ENCODE measurements around the gene SP100. TPM values are rescaled to one million over a fixed set of nuclear protein-coding genes. Genes with fewer than 3 reads are reported as not detected.
"Not testable (repeated sequence)": the region's sequence is repeated elsewhere in the genome, so short reads cannot be mapped to it uniquely, and the experiment has no call there.

SP100 gene
- polyA plus RNA-seq, 1 donor (not counting 4 experiments of a cell fraction or from before 2014, with no cell fraction given) = 136 TPM

DNA sequence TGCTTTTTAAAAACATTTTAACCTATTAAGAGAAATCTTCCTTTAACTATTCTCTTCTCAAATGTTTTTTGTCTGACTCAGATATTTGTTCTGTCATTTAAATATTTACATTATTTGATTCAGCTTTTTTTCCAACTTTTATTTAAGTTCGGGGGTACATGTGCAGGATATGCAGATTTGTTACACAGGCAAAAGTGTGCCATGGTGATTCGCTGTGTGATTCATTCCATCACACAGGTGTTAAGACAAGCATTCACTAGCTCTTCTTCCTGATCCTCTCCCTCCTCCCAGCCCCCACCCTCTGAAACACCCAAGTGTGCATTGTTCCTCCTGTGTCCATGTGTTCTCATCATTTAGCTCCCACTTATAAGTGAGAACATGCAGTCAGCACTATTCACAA lies 19.4 kb downstream of the SP100 start:
- H2AFZ ChIP-seq (ENCODE audit: control insufficient read depth, low read length) = no peak overlapping the region
- H3K27me3 ChIP-seq (ENCODE audit: control insufficient read depth, extremely low read depth, insufficient read depth, low read length) = no peaks in the 10 kb centered on the region
- H3K9me1 ChIP-seq (ENCODE audit: control insufficient read depth, extremely low read depth, insufficient read depth, low read length) = no peaks in the 10 kb centered on the region
- peak; percentile 84 for FAIRE-seq
- no peak for TF ChIP-seq EZH2 (IDR thresholded peaks at IDR 0.05; ENCODE audit: low read length)
- TF ChIP-seq, protein P1, sequence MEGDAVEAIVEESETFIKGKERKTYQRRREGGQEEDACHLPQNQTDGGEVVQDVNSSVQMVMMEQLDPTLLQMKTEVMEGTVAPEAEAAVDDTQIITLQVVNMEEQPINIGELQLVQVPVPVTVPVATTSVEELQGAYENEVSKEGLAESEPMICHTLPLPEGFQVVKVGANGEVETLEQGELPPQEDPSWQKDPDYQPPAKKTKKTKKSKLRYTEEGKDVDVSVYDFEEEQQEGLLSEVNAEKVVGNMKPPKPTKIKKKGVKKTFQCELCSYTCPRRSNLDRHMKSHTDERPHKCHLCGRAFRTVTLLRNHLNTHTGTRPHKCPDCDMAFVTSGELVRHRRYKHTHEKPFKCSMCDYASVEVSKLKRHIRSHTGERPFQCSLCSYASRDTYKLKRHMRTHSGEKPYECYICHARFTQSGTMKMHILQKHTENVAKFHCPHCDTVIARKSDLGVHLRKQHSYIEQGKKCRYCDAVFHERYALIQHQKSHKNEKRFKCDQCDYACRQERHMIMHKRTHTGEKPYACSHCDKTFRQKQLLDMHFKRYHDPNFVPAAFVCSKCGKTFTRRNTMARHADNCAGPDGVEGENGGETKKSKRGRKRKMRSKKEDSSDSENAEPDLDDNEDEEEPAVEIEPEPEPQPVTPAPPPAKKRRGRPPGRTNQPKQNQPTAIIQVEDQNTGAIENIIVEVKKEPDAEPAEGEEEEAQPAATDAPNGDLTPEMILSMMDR (optimal IDR thresholded peaks at IDR 0.05 in 1 of 3, IDR thresholded peaks at IDR 0.05 in 1 of 3, conservative IDR thresholded peaks at IDR 0.05 in 1 of 3; ENCODE audit: extremely low read depth in 1 of 3, insufficient read depth in 2 of 3, low read length in 3 of 3) = no peak
- no peaks in the 10 kb centered on the region for H3K9me3 ChIP-seq (ENCODE audit: control insufficient read depth, low read depth, low read length)
- dilution Hi-C loops (cut with MboI; ENCODE audit: extremely low pct_ligation_motif_present, low sequenced_read_pairs) = no loop called here
- H3K27ac ChIP-seq (ENCODE audit: control insufficient read depth, insufficient read depth, low read length) = peak overlapping the region; percentile 15
- no peak overlapping the region for H3K9ac ChIP-seq (ENCODE audit: control insufficient read depth, extremely low read depth, insufficient read depth, low read length)
- DNase-seq (ENCODE audit: low read depth, low spot score) = no peak
- no peak overlapping the region for H3K4me2 ChIP-seq (ENCODE audit: control insufficient read depth, extremely low read depth, insufficient read depth, low read depth, low read length)
- H3K36me3 ChIP-seq (ENCODE audit: control insufficient read depth in 2 of 2, extremely low read depth in 1 of 2, insufficient read depth in 2 of 2, low read length in 2 of 2) = no peaks in the 10 kb centered on the region
- no peak overlapping the region for H3K4me3 ChIP-seq (ENCODE audit: control insufficient read depth in 2 of 3, extremely low read depth in 1 of 3, insufficient read depth in 2 of 3, low read depth in 1 of 3, low read length in 3 of 3)
- peaks cover 5% of the 10 kb centered on the region for H4K20me1 ChIP-seq (ENCODE audit: control insufficient read depth, extremely low read depth, insufficient read depth, low read length)
- H3K79me2 ChIP-seq (ENCODE audit: control insufficient read depth, insufficient read depth, low read length) = peaks cover 86% of the 10 kb centered on the region
- peaks cover 3% of the 10 kb centered on the region for H3K4me1 ChIP-seq (ENCODE audit: control insufficient read depth, extremely low read depth, insufficient read depth, low read length)

DNA sequence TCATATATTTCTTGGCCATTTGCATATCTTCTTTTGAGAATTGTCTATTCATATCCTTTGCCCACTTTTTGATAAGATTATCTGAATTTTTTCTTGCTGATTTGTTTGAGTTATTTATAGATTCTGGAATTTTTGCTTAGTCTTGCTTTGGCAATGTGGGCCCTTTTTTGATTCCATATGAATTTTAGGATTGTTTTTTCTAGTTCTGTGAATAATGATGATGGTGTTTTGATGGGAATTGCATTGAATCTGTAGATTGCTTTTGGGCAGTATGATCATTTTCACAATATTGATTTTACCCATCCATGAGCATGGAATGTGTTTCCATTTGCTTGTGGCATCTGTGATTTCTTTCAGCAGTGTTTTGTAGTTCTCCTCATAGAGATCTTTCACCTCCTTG lies 23.1 kb downstream of the SP100 start:
- FAIRE-seq = peak; percentile 53
- dilution Hi-C loops (cut with MboI; ENCODE audit: extremely low pct_ligation_motif_present, low sequenced_read_pairs) = not testable (repeated sequence)

DNA sequence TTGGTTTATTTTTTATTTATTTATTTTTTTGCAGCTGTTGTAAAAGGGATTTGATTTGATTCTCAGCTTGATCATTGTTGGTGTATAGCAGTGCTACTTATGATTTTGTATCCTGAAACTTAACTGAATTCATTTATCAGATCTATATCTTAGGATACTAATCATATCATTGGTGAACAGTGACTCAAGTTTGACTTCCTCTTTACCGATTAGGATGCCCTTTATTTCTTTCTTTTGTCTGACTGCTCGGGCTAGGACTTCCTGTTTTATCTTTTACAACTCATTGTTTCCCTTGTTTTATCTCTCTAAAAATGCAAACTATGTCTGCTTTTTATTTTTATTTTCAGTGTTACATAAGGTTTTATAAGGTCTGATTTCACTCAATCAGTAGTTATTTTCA lies 23.6 kb downstream of the SP100 start:
- Histone ChIP-seq H3K27ac (ENCODE audit: control insufficient read depth, insufficient read depth, low read length) (no peak overlapping the region), H3K4me2 (ENCODE audit: control insufficient read depth, extremely low read depth, insufficient read depth, low read depth, low read length) (no peak overlapping the region), H3K9me3 (ENCODE audit: control insufficient read depth, low read depth, low read length) (no peaks in the 10 kb centered on the region), H3K79me2 (ENCODE audit: control insufficient read depth, insufficient read depth, low read length) (peaks cover 79% of the 10 kb centered on the region), H3K36me3 (ENCODE audit: control insufficient read depth in 2 of 2, extremely low read depth in 1 of 2, insufficient read depth in 2 of 2, low read length in 2 of 2) (peaks cover 4 to 7% of the 10 kb centered on the region in 2 experiments), H3K4me1 (ENCODE audit: control insufficient read depth, extremely low read depth, insufficient read depth, low read length) (peaks cover 9% of the 10 kb centered on the region), H3K27me3 (ENCODE audit: control insufficient read depth, extremely low read depth, insufficient read depth, low read length) (no peaks in the 10 kb centered on the region), H3K4me3 (ENCODE audit: control insufficient read depth in 2 of 3, extremely low read depth in 1 of 3, insufficient read depth in 2 of 3, low read depth in 1 of 3, low read length in 3 of 3) (no peak overlapping the region), H2AFZ (ENCODE audit: control insufficient read depth, low read length) (no peak overlapping the region), H3K9ac (ENCODE audit: control insufficient read depth, extremely low read depth, insufficient read depth, low read length) (no peak overlapping the region), H3K9me1 (ENCODE audit: control insufficient read depth, extremely low read depth, insufficient read depth, low read length) (no peaks in the 10 kb centered on the region), H4K20me1 (ENCODE audit: control insufficient read depth, extremely low read depth, insufficient read depth, low read length) (peaks cover 2% of the 10 kb centered on the region)
- FAIRE-seq (peak; percentile 46), DNase-seq (ENCODE audit: low read depth, low spot score) (no peak)
- no peak for TF ChIP-seq EZH2 (IDR thresholded peaks at IDR 0.05; ENCODE audit: low read length)
- TF ChIP-seq, protein P1 (optimal IDR thresholded peaks at IDR 0.05 in 1 of 3, IDR thresholded peaks at IDR 0.05 in 1 of 3, conservative IDR thresholded peaks at IDR 0.05 in 1 of 3; ENCODE audit: extremely low read depth in 1 of 3, insufficient read depth in 2 of 3, low read length in 3 of 3) = no peak
- dilution Hi-C loops (cut with MboI; ENCODE audit: extremely low pct_ligation_motif_present, low sequenced_read_pairs) = no loop called here

More for the DNA sequence above, 23.1 kb downstream of the SP100 start:
- H3K9me1 ChIP-seq (ENCODE audit: control insufficient read depth, extremely low read depth, insufficient read depth, low read length); H3K27me3 ChIP-seq (ENCODE audit: control insufficient read depth, extremely low read depth, insufficient read depth, low read length); H3K4me2 ChIP-seq (ENCODE audit: control insufficient read depth, extremely low read depth, insufficient read depth, low read depth, low read length); H3K9me3 ChIP-seq (ENCODE audit: control insufficient read depth, low read depth, low read length); H3K9ac ChIP-seq (ENCODE audit: control insufficient read depth, extremely low read depth, insufficient read depth, low read length); H3K27ac ChIP-seq (ENCODE audit: control insufficient read depth, insufficient read depth, low read length); H4K20me1 ChIP-seq (ENCODE audit: control insufficient read depth, extremely low read depth, insufficient read depth, low read length); H3K36me3 ChIP-seq (ENCODE audit: control insufficient read depth in 2 of 2, extremely low read depth in 1 of 2, insufficient read depth in 2 of 2, low read length in 2 of 2); DNase-seq (ENCODE audit: low read depth, low spot score); H3K4me1 ChIP-seq (ENCODE audit: control insufficient read depth, extremely low read depth, insufficient read depth, low read length); H2AFZ ChIP-seq (ENCODE audit: control insufficient read depth, low read length); H3K4me3 ChIP-seq (ENCODE audit: control insufficient read depth in 2 of 3, extremely low read depth in 1 of 3, insufficient read depth in 2 of 3, low read depth in 1 of 3, low read length in 3 of 3): not testable (repeated sequence)
- H3K79me2 ChIP-seq (ENCODE audit: control insufficient read depth, insufficient read depth, low read length) = peaks cover 82% of the 10 kb centered on the region
